Thyroid gland (tissue), 4 donors: ENCODE measurements around the gene SPTLC3.

Experiments
- POLR2A ChIP-seq, 2 donors: fragments of 450-650 bp; IDR thresholded peaks; one replicate each; pipeline ENCODE4 v1.6.1; 2017; ENCODE audit warnings: antibody characterized with exemption in 2 of 2, mild to moderate bottlenecking in 2 of 2, moderate library complexity in 1 of 2
- TF ChIP-seq, protein P1 (sequence below), 6 experiments: fragments of 200-600 bp in 3 of 6; fragments of 450-650 bp in 3 of 6; sonication (generic) in 3 of 6; IDR thresholded peaks; one replicate each; pipeline ENCODE4 v1.5.1; 2016 to 2019; ENCODE audit warnings: antibody characterized with exemption in 6 of 6, mild to moderate bottlenecking in 2 of 6, inconsistent platforms in 1 of 6, moderate library complexity in 1 of 6

DNA sequence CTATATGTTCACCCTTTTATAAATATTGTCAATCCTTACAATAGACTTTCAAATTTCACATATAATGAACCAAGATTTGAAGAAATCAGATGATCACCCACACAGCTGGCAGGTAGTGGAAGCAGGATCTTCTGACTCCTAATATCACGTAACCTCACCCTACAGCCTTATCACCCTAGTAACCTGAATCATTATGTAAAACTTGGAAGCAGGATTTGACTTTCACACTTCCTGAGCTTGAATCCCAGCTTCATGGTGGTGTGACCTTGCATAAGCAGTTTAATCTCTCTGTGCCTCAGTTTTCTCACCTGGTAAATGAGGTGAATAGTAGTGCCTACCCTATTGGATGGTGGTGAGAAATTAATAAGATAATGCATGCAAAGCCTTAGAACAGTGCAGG lies 16.4 kb downstream of the SPTLC3 start:
- TF ChIP-seq, protein P1, sequence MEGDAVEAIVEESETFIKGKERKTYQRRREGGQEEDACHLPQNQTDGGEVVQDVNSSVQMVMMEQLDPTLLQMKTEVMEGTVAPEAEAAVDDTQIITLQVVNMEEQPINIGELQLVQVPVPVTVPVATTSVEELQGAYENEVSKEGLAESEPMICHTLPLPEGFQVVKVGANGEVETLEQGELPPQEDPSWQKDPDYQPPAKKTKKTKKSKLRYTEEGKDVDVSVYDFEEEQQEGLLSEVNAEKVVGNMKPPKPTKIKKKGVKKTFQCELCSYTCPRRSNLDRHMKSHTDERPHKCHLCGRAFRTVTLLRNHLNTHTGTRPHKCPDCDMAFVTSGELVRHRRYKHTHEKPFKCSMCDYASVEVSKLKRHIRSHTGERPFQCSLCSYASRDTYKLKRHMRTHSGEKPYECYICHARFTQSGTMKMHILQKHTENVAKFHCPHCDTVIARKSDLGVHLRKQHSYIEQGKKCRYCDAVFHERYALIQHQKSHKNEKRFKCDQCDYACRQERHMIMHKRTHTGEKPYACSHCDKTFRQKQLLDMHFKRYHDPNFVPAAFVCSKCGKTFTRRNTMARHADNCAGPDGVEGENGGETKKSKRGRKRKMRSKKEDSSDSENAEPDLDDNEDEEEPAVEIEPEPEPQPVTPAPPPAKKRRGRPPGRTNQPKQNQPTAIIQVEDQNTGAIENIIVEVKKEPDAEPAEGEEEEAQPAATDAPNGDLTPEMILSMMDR (IDR thresholded peaks at IDR 0.05) = no peak
- no peak for TF ChIP-seq POLR2A (IDR thresholded peaks at IDR 0.05)
